HUDEP-2 (cell line): ENCODE results near the gene NEUROD1.

Experiments
- DNase-seq, 76 experiments: peaks; one replicate each; lab custom pipeline; 2025; ENCODE audit not compliant: unreplicated experiment in 76 of 76; lab: John Stamatoyannopoulos, UW

Gene NEUROD1

GRCh38 chr2:181646415-181646987, 33.8 kb downstream of the NEUROD1 start:
- no peak for DNase-seq

GRCh38 chr2:181643151-181643550, 37.2 kb downstream of the NEUROD1 start:
- DNase-seq, result no peak

GRCh38 chr2:181642086-181642485, 38.2 kb downstream of the NEUROD1 start:
- no peak for DNase-seq

GRCh38 chr2:181639686-181640085, 40.6 kb downstream of the NEUROD1 start:
- no peak for DNase-seq

- no peak for DNase-seq
Observed at GRCh38 chr2:181632733-181633401, 47.5 kb downstream of the NEUROD1 start.

GRCh38 chr2:181628590-181629585, 51.4 kb downstream of the NEUROD1 start:
- DNase-seq, result no peak

- DNase-seq, result no peak
Observed at GRCh38 chr2:181627545-181627944, 52.8 kb downstream of the NEUROD1 start.

- no peak for DNase-seq
Observed at GRCh38 chr2:181626671-181627070, 53.6 kb downstream of the NEUROD1 start.
